GM19438 (cell line): ENCODE results near the gene FOXN3.

Experiments used
- ATAC-seq: cut with Tn5 transposase; IDR thresholded peaks from one replicate; pipeline ENCODE4 v1.9.1; 2021; ENCODE audit warnings: low read depth; ENCODE audit not compliant: unreplicated experiment

The FOXN3 gene

DNA sequence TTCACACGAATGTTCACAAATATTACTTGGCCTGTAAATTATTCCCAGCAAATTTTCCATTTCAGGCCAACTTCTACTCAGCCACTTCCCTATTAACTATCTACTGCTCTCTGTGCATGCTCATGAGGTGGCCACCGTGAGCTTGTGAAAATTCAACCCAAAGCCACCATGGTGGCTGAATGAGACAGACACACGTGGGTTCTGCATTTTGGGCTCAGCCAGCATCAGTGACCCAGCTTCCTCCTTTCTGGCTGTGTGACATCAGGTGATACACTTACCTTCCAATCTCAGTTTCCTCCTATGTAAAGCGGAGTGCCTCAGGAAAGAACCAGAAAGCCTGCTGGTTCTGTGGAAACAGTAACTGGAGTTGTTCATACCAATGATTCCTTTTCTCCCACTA lies 175.8 kb downstream of the FOXN3 start:
- no peak for ATAC-seq

DNA sequence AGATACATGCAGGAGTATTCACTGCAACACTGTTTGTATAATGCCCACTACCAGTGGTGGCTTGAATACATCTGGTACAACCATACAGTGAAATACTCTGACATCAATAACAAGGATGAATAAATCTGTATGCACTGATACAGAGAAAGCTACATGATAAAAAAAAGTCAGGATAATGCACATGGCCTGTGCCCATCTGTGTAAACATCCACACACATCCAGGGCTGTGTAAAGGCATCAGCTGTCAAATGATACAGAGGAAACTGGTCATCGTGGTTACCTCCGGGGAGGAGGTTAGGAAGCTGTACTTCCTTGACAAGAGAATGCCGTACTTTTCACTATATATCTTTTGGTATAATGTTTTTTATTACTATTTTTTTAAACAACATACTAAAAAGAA lies 176.6 kb downstream of the FOXN3 start:
- no peak for ATAC-seq

DNA sequence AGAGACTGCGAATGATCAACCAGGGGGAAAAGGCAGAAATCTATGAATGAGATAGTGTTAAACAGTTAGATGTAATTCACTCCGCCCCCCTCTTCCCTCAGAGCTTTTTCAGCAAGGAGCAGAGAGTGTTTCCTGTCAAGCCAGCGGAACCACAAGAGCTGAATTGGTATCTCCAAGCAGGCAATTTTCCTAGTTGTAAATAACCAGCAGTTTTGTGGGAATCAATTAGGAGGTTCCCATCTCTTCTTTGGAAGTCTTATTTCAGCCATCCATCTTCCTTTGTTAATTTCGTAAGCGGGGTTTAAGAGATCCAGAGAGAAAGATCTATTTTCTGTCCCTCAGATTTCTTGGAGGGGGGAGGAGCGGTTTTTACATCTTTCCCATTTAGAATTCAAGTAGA lies 178.0 kb downstream of the FOXN3 start:
- no peak for ATAC-seq

DNA sequence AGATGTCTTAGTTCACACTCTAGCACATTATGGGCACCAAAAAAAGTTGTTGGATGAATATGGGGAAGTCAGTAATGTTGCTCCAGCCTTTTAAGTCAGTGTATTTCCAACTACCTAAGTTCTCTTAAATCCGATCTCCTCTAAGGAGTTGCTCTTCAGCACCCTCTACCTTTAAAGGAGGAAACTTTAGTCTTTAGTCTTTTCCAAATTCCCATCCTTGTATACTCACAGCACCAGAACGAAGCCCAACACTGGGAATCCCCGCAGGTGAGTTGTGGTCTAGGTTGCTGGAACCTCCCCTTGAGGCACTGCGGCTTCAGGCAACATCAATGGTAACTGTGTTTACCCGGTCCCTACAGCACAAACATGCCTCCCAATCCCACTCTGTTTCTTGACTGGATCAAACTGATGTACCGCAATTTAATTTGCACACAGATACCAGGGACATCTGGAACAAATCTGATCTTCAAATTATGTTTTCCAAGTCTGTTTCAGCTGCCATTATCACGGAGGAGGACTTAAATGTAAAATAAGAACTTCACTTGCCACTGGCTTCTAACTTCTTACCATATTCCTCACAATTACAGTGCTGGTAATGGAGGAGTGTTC lies 179.0 kb downstream of the FOXN3 start:
- ATAC-seq = no peak

DNA sequence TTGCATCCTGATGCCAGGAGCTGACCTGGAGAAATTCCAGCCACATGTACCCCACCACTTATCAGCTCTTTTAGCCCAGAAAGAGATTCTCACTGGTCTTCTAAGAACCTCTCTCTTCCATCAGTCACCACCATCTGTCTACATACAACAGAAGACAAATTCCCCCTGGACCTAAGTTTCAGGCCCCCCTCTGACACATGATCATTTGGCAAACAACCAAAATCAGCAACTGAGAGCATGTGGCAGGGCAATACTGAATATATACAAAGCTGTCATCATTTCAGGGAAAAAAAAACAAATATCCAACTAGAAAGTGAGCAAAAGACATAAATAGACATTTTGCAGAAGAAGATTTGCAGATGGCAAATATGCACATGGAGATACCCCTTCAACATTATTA lies 180.2 kb downstream of the FOXN3 start:
- ATAC-seq = no peak

DNA sequence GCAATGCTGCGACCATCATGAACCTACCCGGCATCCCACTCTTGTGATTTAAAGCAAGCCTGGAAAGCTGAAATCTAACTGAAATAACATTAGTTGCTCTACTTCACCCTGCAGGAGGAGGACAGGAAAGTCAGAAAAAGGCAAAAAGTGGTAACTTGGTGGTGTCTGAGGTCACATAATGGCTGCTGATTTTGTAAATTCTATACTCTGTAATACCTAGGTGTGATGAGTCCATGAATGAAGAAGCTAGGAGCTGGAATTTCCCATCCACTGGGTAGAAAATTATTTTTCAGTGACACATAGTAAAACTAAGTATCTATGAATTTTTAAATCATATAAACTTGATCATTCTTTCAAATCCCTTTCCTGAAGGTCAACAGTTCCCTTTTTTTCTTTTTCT lies 183.8 kb downstream of the FOXN3 start:
- no peak for ATAC-seq

DNA sequence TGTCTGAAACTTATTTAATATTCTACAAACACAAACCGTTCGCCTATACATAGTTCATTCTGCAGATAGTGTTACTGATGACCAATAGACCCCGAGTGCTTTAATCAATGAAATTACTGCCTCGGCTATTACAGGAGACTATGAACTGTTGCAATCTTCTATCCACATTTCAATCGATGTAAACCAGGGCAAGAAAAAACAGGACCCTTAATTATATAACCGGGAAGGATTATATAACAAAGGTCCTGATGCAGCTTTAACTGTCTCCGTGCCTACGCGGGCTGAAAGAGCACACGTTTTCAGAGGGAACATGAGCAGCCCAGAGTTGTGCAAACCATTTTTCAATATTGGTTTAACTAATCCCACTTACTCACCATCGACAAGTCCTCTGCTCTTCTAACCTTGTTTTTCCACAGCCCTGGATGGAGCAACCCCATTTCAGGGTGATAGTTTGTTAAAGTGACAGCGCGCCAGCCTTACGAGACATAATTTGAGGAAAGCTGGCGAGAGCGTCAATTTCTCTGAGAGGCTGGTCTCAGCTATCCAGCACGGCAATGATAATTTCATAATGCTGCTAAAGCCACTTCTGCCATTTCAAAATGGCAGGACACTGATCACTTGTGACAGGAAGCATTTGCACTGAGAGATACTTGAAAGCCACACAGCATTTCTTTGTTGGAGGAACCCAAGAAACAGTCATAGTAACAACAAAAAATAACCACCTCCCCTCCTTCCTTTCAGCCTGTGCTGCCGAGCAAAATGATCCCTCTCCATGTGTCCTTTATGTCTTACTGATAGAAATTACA lies 184.6 kb downstream of the FOXN3 start:
- ATAC-seq = no peak

DNA sequence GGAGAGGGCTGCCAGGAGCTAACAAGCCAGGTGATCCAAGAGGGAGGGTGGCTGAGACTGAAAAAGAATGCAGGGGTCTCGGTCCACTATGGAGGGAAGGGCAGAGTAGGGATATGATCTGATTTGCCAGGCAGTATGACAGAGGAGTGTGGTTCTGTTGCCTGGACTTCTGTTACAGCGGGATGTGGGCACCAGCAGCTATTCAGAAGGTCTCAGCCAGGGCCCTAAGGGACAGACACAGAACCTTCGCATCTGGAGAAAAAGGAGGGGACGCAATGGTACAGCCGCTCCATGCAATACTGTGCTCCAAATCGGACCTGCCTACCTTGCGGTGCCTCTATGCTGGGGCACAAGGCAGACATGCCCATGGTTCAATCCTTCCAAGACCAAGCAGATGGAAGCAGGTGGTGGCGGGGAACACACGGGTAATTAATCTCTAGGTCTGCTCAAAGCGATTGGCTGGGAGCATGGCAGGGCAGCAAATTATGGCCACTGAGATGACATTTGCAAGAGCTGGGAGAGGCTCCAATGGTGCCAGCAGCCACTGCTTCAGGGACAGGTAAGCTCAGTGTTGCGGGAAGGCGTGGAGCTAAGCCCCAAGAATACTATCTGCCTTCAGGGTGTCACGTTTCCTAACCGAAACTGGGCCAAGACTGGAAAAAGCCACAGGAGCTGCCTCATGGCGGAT lies 185.5 kb downstream of the FOXN3 start:
- ATAC-seq = no peak

DNA sequence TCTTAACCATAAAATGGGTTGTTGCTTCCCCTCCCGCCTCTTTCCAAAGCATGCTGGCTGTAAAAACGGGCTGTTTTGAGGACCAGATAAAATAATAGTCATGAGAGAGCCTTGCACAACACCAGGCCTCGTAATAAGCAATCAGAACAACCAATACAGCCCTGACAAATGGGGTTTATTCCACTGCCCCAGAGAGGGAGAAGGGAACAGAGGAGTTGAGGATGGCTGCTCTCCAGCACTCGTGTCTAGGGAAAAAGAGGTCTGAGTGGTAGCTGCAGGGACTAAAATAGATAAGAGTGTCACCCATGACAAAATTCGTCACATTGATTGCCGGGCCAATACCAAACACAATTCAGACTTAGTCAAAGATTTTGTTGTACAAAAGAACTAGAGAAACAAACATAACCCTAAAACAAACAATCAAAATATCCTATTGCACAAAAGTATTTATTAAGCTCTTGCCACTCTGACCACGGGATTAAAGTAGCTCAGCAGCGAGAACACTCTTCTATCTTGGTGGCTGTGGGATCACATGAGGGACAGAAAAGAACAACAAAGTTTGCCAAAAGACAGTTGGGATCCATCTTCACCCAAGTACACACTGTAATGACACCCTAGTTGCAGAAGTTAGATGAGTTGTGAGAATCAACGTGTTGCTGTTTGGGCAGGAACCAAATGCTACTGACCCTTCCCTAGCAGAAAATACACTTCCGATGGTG lies 188.0 kb downstream of the FOXN3 start:
- no peak for ATAC-seq

DNA sequence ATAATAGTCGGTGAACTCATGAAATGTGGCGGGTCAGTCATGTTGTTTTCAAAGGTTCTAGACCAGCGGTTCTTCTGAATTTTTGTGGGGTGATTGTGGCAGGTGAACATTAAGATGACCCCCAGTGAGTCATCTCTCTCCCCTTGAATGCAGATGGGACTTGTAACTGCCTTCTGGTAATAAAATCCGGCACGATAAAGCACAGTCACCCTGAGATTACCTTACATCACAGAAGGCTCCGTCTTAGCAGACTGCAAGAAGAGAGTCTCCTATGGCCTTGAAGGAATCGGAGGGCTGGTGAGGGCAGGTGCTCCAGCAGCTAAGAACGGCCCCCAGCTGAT lies 189.6 kb downstream of the FOXN3 start:
- ATAC-seq = no peak

DNA sequence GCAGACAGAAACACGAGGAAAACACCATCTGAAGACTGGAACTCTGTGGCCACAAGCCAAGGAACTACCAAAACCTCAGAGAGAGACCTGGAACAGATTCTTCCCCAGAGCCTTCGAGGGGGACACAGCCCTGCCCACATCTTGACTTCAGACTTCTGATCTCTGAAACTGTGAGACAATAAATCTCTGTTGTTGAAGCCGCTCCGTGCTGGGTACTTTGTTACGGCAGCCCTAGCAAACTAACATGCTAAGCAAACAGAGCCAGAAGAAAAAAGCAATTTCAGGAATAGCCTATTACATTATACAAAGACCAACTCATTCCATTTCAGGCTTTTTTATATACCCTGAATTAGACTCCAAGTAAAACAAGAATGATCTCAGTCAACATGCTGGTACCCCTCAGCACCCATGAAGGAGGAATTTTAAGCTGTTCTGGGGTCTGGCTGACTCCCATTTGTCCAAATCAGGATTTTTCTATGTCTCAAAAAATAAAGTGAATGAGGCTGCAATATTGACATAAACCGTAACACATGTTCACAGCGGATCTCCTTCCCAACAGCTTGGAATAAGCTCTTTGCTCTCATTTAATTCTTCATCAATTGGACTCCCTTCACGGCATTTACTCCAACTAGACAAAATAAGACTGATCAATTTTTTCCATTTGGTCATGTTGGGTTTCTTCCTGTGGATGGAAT lies 190.1 kb downstream of the FOXN3 start:
- no peak for ATAC-seq

DNA sequence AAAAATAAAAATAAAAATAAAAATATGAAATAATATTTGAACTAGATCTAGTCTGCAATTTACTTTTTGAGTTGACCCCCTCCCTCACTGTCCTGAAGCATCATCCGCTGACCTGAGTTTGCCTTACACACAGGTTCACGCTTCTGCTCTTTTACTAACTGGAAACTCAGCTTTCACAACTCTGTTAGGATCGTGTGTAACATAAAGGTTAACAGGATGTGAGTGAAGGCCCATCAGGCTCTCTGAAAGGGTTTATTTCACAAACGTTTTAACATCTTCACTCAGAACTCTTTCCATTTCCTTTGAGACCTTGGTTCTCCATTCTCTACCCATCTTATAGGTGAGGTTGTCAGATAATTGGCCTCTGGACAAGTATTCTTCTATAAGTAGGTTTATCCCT lies 191.4 kb downstream of the FOXN3 start:
- ATAC-seq = no peak

DNA sequence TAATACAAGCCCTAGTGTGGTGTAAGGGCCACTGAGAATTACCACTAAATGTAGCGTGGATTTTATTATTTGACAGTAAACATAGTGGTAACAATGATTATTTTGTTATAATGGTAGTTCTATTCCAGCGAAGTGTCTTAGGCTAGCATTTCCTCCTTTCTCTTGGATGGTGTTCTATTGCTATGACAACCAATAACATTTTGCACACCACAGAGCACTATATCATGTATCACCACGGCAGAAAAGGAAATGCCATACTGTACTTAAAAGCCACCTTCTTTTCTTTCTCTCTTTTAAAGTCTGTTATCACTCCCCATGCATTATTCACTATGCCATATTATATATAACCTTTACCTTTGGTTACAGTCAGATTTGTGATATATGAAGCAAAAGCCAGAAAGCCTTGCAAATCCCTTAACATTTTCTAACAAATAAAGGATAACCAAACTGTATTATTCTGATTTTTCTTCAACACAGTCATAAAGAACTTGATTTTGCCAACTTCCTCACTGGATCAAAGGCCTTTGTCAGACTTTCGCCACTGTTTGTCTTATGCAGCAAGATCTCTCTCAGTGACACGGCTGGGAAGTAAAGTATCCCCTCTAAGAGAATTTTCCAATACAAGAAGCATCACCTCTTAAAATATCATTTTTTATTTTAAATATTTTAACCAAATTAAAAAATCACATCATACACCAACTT lies 195.8 kb downstream of the FOXN3 start:
- ATAC-seq = no peak

DNA sequence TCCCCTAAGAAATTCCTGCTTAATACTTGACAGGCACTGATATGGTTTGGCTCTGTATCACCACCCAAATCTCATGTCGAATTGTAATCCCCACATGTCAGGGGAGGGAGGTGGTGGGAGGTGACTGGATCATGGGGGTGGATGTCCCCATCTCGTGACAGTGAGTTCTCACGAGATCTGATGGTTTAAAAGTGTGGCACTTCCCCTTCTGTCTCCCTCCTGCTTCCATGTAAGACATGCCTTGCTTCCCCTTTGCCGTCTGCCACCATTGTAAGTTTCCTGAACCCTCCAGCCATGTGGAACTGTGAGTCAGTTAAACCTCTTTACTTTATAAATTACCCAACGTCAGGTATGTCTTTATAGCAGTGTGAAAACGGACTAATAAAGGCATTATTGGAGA lies 198.0 kb downstream of the FOXN3 start:
- ATAC-seq = no peak

DNA sequence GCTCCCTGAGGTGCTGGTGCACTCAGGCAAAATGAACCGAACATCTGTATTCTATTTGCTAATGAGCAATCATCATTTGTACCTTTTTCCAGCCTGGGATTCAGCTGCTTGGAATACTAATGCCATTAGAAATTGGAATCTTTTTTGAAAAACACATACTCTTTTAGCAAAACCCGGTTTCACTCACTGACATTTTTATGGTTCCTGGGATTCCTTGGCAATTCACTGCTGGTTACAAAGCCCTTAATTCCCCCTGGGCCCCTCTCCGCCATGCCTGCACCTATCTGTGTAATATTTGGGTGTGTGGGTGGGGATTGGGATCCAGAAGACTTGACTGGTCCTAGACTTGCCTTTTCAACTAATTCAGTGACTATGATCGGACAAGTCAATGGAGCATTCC lies 199.1 kb downstream of the FOXN3 start:
- no peak for ATAC-seq

DNA sequence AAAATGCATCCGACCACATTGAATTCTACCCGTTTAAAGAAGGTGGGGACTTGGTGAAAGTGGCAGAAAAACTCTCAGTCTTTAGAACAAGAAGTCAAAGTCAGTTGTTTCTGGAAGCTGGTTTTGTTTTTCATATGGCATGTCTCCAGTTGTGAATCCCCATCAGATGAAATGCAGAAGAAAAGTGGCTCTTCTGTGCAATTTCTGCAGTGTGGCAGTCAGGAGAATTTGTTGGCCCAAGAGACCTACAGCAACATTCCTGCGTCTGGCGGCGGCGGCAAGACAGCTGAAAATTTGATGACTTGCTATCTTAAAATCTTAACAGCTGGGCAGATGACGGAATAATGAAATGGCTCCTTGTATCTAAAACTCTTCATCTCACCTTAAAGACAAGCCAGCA lies 201.5 kb downstream of the FOXN3 start:
- no peak for ATAC-seq

DNA sequence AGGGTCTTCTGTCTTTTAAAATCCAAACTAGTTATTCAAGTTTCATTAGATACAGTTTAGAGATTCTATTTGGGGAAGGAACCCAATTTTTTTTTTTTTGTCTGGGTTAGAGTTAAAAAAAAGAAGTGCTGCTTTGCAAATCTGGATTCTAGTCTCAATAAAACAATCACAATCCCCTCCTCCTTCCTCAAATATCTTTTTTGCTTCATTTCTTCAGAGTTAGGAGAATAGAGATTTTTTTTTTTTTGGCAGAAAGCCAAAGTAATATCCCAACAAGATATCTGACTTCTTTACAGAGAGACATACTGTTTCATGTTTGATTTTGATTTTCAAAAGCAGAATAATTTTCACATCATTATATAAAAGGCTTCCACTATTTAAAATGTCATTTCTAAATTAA lies 201.9 kb downstream of the FOXN3 start:
- no peak for ATAC-seq

DNA sequence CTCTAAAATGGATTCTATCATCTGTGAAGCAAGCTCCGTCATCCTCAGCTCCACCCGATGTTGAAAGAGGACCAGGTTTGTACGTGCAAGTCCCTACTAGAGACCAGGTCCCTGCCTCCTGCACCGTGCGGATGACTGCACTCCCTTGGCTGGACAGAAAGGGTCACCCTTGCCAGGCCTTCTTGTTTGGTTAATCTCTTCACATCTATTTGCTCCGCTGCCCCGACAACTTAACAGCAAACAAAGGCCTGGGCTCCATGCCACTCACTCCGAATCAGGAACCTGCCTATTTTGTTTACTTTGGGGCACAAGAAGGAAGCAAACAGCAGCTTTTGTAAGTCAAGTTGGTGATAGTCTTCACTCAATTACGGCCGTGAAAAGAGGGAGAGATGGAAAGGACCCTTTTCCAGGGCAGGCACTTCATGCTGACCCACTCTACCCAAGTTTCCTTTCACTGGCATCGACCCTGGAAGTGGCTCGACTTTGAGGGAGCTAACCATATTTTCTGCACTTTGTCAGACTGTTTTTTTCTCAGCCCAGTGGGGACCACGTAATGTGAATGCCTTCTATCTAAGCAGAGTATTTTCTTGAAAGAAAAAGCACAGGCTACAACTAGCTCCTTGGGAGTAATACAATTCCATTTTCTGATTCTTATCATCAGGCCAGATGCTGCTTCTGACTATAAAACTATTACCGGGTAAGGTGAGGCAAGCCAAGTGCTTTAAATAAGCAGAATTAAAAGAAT lies 202.6 kb downstream of the FOXN3 start:
- ATAC-seq = no peak

DNA sequence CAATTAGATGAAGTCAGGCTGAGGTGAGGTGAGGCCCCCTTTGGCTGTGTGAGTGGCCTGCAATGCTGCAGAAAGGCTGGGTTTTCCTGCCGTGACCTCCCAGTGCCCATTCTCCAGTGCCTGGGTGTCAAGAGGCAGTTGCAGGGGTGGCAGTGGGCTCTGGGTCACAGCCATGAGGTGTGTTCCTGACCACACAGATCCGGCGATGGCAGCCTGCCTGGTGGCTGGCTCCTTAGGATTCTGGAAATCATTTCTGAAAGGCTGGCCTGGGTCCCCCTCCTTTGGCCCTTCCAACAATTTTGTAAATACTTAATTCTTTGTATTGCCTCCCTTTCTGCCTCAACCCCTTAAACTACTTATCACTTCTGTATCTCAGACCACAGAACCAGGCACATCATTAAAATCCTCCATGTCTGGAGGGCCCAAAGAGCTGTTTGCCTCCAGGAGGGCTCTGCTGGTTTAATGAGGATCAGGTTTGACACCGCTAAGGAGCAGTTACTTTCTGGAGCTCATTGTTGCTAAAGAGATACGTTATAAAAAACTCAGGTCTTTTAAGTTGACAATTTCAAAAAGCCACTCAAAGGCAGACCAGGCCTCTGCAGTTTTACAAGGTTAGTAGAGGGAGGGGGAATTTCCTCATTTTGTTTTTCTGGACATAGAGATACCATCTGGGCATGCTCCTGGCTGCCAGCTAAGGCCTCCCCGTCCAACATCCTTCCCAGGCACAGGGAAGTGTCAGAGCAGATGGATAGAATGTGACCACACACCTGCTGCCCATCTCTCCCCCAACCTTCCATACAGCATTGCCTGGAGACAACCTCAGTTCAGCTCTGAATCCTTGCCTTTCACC lies 204.4 kb downstream of the FOXN3 start:
- no peak for ATAC-seq
